ENCODE results near the gene ATF7. TPM values are rescaled to one million over a fixed set of nuclear protein-coding genes. Genes with fewer than 3 reads are reported as not detected.

The ATF7 gene
- total and polyA plus RNA-seq, 2 experiments from 2014 or later, result 9.1 to 13.8 TPM

DNA sequence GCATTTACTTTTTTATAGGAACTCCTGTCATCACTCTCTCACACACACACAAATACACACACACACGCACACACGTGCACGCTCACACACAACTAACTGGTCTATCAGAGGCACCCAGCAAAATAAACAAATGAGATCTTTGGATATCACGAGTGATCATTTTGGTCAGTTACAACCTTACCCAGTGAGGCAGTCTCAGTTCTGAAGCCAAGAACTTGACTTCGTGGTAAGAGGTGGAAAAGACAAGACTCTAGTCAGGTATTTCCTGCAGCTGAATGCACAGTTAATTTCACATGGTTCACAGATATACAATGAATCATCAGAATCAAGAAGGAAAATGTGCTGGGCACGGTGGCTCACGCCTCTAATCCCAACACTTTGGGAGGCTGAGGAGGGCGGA lies 39.4 kb downstream of the ATF7 start:
- H3K27ac ChIP-seq, result peak overlapping the region; percentile 50
- H3K9me3 ChIP-seq (ENCODE audit: low read depth), result no peaks in the 10 kb centered on the region
- DNase-seq (ENCODE audit: low read depth in 1 of 2, low spot score in 1 of 2), result no peak
- H3K4me1 ChIP-seq (ENCODE audit: low read depth), result peaks cover 23% of the 10 kb centered on the region
- H3K4me3 ChIP-seq, result no peak overlapping the region
- no peaks in the 10 kb centered on the region for H3K36me3 ChIP-seq
- H3K27me3 ChIP-seq, result no peaks in the 10 kb centered on the region
- TF ChIP-seq, protein P1, sequence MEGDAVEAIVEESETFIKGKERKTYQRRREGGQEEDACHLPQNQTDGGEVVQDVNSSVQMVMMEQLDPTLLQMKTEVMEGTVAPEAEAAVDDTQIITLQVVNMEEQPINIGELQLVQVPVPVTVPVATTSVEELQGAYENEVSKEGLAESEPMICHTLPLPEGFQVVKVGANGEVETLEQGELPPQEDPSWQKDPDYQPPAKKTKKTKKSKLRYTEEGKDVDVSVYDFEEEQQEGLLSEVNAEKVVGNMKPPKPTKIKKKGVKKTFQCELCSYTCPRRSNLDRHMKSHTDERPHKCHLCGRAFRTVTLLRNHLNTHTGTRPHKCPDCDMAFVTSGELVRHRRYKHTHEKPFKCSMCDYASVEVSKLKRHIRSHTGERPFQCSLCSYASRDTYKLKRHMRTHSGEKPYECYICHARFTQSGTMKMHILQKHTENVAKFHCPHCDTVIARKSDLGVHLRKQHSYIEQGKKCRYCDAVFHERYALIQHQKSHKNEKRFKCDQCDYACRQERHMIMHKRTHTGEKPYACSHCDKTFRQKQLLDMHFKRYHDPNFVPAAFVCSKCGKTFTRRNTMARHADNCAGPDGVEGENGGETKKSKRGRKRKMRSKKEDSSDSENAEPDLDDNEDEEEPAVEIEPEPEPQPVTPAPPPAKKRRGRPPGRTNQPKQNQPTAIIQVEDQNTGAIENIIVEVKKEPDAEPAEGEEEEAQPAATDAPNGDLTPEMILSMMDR (IDR thresholded peaks at IDR 0.05; ENCODE audit: low read depth, low read length), result no peak

DNA sequence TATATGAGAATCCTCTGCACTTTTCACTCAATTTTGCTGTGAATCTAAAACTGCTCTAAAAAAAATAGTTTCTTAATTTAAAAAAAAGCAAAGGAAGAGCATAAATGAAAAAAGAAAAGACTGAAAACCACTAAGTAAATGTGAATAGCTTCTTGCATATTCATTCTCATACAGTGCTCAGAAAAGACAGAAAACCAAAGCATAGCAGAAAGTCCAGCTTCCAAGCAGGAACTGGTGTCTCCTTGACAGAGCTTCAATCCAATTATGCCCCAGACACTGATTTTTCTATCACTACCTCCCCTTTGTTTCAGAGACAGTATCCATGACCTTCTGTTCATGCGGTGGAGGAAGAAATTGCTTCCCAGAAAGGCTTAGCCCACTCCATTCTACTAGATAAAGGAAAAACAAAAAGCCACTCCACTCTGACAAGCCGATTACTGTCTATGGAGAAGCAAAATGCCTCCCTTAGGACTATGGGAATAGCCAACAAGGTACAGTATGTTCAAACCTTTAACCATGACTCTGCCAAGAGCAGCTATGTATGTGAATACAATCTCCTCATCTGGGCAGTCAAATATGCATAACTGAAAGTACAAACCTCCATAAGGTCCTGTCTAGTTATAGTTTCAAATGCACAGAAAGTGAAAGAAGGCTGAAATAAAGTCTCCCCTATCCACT lies 40.6 kb downstream of the ATF7 start:
- H3K27ac ChIP-seq, result peak overlapping the region; percentile 84

DNA sequence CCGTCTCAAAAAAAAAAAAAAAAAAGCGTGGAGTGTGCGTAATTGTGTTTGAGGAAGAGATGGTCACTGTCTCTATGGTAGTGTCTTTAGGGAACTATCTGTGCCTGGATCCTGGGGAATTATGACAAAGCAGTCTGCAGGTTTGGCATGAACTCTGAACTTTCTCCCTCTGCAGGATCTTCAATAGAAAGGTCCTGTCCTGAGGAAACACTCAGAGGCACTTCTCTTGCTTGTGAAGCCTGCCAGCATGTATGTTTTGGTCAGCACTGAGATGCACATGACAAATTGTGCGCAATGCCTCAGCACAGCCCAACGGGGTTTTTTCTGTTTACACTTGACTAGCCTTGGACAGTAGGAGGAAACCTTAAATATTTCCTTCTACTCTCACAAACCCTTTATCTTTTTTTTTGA lies 46.6 kb downstream of the ATF7 start:
- Histone ChIP-seq H3K27ac (no peak overlapping the region), H3K27me3 (no peaks in the 10 kb centered on the region), H3K4me3 (no peak overlapping the region), H3K4me1 (ENCODE audit: low read depth) (no peaks in the 10 kb centered on the region), H3K9me3 (ENCODE audit: low read depth) (no peaks in the 10 kb centered on the region), H3K36me3 (no peaks in the 10 kb centered on the region)
- TF ChIP-seq, protein P1 (IDR thresholded peaks at IDR 0.05; ENCODE audit: low read depth, low read length), result no peak
- no peak for DNase-seq (ENCODE audit: low read depth in 1 of 2, low spot score in 1 of 2)

More for the DNA sequence above, 40.6 kb downstream of the ATF7 start:
- DNase-seq (ENCODE audit: low read depth in 1 of 2, low spot score in 1 of 2), result peak in 1 of 2 donors; percentile 23
- H3K4me1 ChIP-seq (ENCODE audit: low read depth), result peaks cover 17% of the 10 kb centered on the region
- H3K4me3 ChIP-seq, result no peak overlapping the region
- H3K27me3 ChIP-seq, result no peaks in the 10 kb centered on the region
- H3K9me3 ChIP-seq (ENCODE audit: low read depth), result no peaks in the 10 kb centered on the region
- H3K36me3 ChIP-seq, result no peaks in the 10 kb centered on the region
- TF ChIP-seq, protein P1 (IDR thresholded peaks at IDR 0.05; ENCODE audit: low read depth, low read length), result no peak

DNA sequence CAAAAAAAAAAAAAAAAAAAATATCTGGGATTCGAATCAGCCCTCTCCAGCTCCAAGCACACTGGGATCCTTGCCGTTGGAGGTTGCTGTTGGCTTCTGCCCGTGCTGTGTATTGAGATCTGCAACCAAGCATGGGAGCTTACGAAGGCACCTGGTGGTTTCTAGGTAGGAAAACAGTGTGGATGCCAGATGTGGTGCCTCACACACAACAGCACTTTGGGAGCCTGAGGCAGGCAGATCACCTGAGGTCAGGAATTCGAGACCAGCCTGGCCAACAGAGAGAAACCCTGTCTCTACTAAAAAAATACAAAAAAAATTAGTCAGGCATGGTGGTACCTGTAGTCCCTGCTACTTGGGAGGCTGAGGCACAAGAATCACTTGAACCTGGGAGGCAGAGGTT lies 47.4 kb downstream of the ATF7 start:
- Histone ChIP-seq H3K9me3 (ENCODE audit: low read depth) (no peaks in the 10 kb centered on the region), H3K27me3 (no peaks in the 10 kb centered on the region), H3K4me3 (no peak overlapping the region), H3K4me1 (ENCODE audit: low read depth) (no peaks in the 10 kb centered on the region), H3K27ac (no peak overlapping the region), H3K36me3 (no peaks in the 10 kb centered on the region)
- DNase-seq (ENCODE audit: low read depth in 1 of 2, low spot score in 1 of 2), result no peak
- TF ChIP-seq, protein P1 (IDR thresholded peaks at IDR 0.05; ENCODE audit: low read depth, low read length), result no peak

DNA sequence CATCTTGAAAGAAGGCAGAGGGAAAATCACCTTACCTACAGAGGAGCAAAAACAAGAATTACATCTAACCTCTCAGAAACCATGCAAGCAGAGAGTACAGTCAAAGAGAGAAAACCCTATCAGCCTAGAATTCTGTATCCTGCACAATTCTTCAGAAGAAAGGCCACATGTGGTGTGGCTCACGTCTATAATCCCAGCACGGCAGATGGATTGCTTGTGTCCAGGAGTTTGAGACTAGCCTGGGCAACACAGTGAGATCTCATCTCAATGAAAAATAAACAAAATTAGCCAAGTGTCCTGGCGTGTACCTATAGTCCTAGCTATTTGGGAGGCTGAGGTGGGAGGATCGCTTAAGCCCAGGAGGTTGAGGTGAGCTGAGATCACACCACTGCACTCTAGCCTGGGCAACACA lies 48.2 kb downstream of the ATF7 start:
- Histone ChIP-seq H3K9me3 (ENCODE audit: low read depth) (no peaks in the 10 kb centered on the region), H3K27ac (no peak overlapping the region), H3K4me3 (no peak overlapping the region), H3K27me3 (no peaks in the 10 kb centered on the region), H3K4me1 (ENCODE audit: low read depth) (no peaks in the 10 kb centered on the region), H3K36me3 (no peaks in the 10 kb centered on the region)
- TF ChIP-seq, protein P1 (IDR thresholded peaks at IDR 0.05; ENCODE audit: low read depth, low read length), result no peak
- DNase-seq (ENCODE audit: low read depth in 1 of 2, low spot score in 1 of 2), result no peak
